GM12801 (cell line): ENCODE measurements around the gene ZBTB16.

Experiments used
- CTCF ChIP-seq: IDR thresholded peaks from one replicate; pipeline ENCODE4 v1.5.1; 2011; ENCODE audit warnings: control low read depth; ENCODE audit not compliant: insufficient read length; ENCODE audit errors: extremely low read depth

Gene ZBTB16

GRCh38 chr11:114044042-114044871, 15.3 kb upstream of the ZBTB16 start:
- TF ChIP-seq CTCF: no peak

GRCh38 chr11:114047327-114047726, 12.2 kb upstream of the ZBTB16 start:
- no peak for TF ChIP-seq CTCF

GRCh38 chr11:114049050-114049449, 10.5 kb upstream of the ZBTB16 start:
- no peak for TF ChIP-seq CTCF

GRCh38 chr11:114050258-114050927, 9.1 kb upstream of the ZBTB16 start:
- TF ChIP-seq CTCF: no peak

GRCh38 chr11:114051558-114051957, 8.0 kb upstream of the ZBTB16 start:
- TF ChIP-seq CTCF: no peak

- TF ChIP-seq CTCF: no peak
Measured at GRCh38 chr11:114052160-114052559, 7.4 kb upstream of the ZBTB16 start.

- TF ChIP-seq CTCF: no peak
Measured at GRCh38 chr11:114053406-114053805, 6.1 kb upstream of the ZBTB16 start.
